Stomach (tissue), 9 donors: ENCODE results near the gene MRPS12. TPM values are rescaled to one million over a fixed set of nuclear protein-coding genes. Genes with fewer than 3 reads are reported as not detected.

Experiments used
- DNase-seq, 2 donors: peaks; one replicate each; pipeline versions ENCODE4 v3.0.0 to v3.0.0-alpha.2; 2013 to 2019
- H3K27ac ChIP-seq, 5 donors: fragments of 200-600 bp in 4 of 5; sonication (generic) in 4 of 5; one replicate each; pipeline ENCODE4 v1.5.1; 2013 to 2019; ENCODE audit warnings: mild to moderate bottlenecking in 1 of 5, moderate library complexity in 1 of 5
- H3K27me3 ChIP-seq, 3 donors: fragments of 200-600 bp; sonication (generic); one replicate each; pipeline ENCODE4 v1.5.1; 2017 to 2019; ENCODE audit warnings: mixed run types in 1 of 3
- H3K36me3 ChIP-seq, 4 donors: fragments of 200-600 bp; sonication (generic); 1 replicate in 3 of 4; 2 replicates in 1 of 4; pipeline ENCODE4 v1.5.1; 2016 to 2019
- H3K4me1 ChIP-seq, 4 donors: fragments of 200-600 bp; sonication (generic); one replicate each; pipeline ENCODE4 v1.5.1; 2016 to 2019
- H3K4me3 ChIP-seq, 4 donors: fragments of 200-600 bp; sonication (generic) in 3 of 4; one replicate each; pipeline ENCODE4 v1.5.1; 2016 to 2019; ENCODE audit warnings: mild to moderate bottlenecking in 1 of 4
- H3K9me3 ChIP-seq, 4 donors: fragments of 200-600 bp; sonication (generic); one replicate each; pipeline ENCODE4 v1.5.1; 2016 to 2019
- EP300 ChIP-seq: sonication (generic); formaldehyde crosslinking; IDR thresholded peaks from one replicate; pipeline ENCODE4 v1.6.1; 2017; ENCODE audit warnings: antibody characterized with exemption
- POLR2A ChIP-seq, 4 donors: fragments of 450-650 bp; IDR thresholded peaks; one replicate each; pipeline ENCODE4 v1.6.1; 2016; ENCODE audit warnings: antibody characterized with exemption in 4 of 4, control low read depth in 2 of 4, mild to moderate bottlenecking in 1 of 4, moderate library complexity in 1 of 4
- POLR2AphosphoS5 ChIP-seq, 3 donors: sonication (generic); formaldehyde crosslinking; IDR thresholded peaks; one replicate each; pipeline ENCODE4 v1.6.1; 2016; ENCODE audit warnings: antibody characterized with exemption in 3 of 3
- WGBS, 5 donors: extraction: QIAGEN DNeasy Blood & Tissue Kit in 3 of 5; methylation state at CpG; one replicate each; pipeline versions ENCODE4 v1.1.5 to v1.1.7; 2013 to 2018; 5-methylcytosine and 5-hydroxymethylcytosine counted together
- intact Hi-C: fragments of 100-400 bp; cut with DNase I; formaldehyde crosslinking; loops from one replicate; pipeline ENCODE4 v1.15.1; 2023; ENCODE audit warnings: low total_unique reads
- polyA plus RNA-seq, 3 donors: library from polyadenylated mRNA; stranded (reverse); fragments of 200-250 nt; gene quantifications; one replicate each; pipeline ENCODE4 v1.2.3, GENCODE V29; 2013
- total RNA-seq, 5 donors: library from RNA; depleted of rRNA; stranded (reverse); fragments of >200 nt; gene quantifications; one replicate each; pipeline versions ENCODE4 v1.1.0 to v1.2.3, GENCODE V29; 2014 to 2016
- TF ChIP-seq, protein P1 (sequence below), 7 experiments: fragments of 450-650 bp in 4 of 7; fragments of 200-600 bp in 3 of 7; sonication (generic) in 3 of 7; IDR thresholded peaks; one replicate each; pipeline ENCODE4 v1.5.1; 2016 to 2019; ENCODE audit warnings: antibody characterized with exemption in 7 of 7, control low read depth in 2 of 7, mild to moderate bottlenecking in 1 of 7
- donor health status: healthy with polysubstance abuse.
- donor health status: Bipolar disorder and iron deficiency.
- donor health status: healthy.

MRPS12 gene
- total and polyA plus RNA-seq, 8 donors, result 3.8 to 73.1 (median 34.6) TPM

- intact Hi-C loops, result no loop called here
- Histone ChIP-seq H3K27ac (no peak overlapping the region), H3K27me3 (peaks cover 0 to 16% (median 9%) of the 10 kb centered on the region in 3 donors), H3K4me3 (no peak overlapping the region), H3K4me1 (peaks cover 7 to 31% (median 23%) of the 10 kb centered on the region in 4 donors), H3K36me3 (no peaks in the 10 kb centered on the region), H3K9me3 (peaks cover 0 to 7% (median 3%) of the 10 kb centered on the region in 4 donors)
- no peak for DNase-seq
- 43 to 55% (median 47%) methylated on average over 3 of the region's 3 CpGs for WGBS, 5 donors
- TF ChIP-seq POLR2AphosphoS5 (IDR thresholded peaks at IDR 0.05), result no peak
- TF ChIP-seq, protein P1, sequence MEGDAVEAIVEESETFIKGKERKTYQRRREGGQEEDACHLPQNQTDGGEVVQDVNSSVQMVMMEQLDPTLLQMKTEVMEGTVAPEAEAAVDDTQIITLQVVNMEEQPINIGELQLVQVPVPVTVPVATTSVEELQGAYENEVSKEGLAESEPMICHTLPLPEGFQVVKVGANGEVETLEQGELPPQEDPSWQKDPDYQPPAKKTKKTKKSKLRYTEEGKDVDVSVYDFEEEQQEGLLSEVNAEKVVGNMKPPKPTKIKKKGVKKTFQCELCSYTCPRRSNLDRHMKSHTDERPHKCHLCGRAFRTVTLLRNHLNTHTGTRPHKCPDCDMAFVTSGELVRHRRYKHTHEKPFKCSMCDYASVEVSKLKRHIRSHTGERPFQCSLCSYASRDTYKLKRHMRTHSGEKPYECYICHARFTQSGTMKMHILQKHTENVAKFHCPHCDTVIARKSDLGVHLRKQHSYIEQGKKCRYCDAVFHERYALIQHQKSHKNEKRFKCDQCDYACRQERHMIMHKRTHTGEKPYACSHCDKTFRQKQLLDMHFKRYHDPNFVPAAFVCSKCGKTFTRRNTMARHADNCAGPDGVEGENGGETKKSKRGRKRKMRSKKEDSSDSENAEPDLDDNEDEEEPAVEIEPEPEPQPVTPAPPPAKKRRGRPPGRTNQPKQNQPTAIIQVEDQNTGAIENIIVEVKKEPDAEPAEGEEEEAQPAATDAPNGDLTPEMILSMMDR (IDR thresholded peaks at IDR 0.05), result no peak
- TF ChIP-seq EP300, result no peak
- no peak for TF ChIP-seq POLR2A (IDR thresholded peaks at IDR 0.05)
These were observed 47.6 kb downstream of the MRPS12 start for GRCh38 chr19:38978326-38978689.

DNA sequence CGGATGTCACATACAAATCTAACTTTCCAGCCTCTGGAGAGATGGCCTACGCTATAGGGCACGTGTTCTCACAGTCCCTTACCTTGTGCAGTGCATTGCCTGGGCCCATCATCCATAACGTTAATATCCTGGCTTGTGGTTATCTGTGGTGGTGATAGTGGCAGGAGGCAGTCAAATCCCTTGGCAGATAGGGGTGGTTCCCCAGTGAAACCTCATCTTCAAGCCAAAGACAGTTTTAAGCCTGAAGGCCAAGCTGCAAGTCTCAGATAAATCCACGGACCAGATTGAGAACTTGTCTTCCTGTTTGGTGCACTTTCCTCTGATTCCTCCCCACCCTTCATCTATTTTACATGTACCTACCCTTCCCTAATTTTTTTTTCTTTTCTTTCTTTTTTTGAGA is 49.1 kb downstream of the MRPS12 start:
- 73 to 90% (median 77%) methylated on average over 5 of the region's 5 CpGs for WGBS, 5 donors
- no peak for DNase-seq
- TF ChIP-seq, protein P1 (IDR thresholded peaks at IDR 0.05), result no peak
- TF ChIP-seq EP300 (no peak), POLR2AphosphoS5 (IDR thresholded peaks at IDR 0.05) (no peak), POLR2A (IDR thresholded peaks at IDR 0.05) (no peak)
- no peak overlapping the region for H3K27ac ChIP-seq
- peaks cover 0 to 7% (median 4%) of the 10 kb centered on the region in 4 donors for H3K9me3 ChIP-seq
- intact Hi-C loops, result no loop called here
- no peak overlapping the region for H3K4me3 ChIP-seq
- no peaks in the 10 kb centered on the region for H3K36me3 ChIP-seq
- peaks cover 0 to 16% (median 9%) of the 10 kb centered on the region in 3 donors for H3K27me3 ChIP-seq
- H3K4me1 ChIP-seq, result peaks cover 7 to 22% (median 18%) of the 10 kb centered on the region in 4 donors

GRCh38 chr19:38980583-38981374 is 50.0 kb downstream of the MRPS12 start:
- Histone ChIP-seq H3K4me1 (peaks cover 7 to 13% (median 10%) of the 10 kb centered on the region in 4 donors), H3K9me3 (peaks cover 0 to 14% (median 10%) of the 10 kb centered on the region in 4 donors), H3K4me3 (no peak overlapping the region), H3K27ac (no peak overlapping the region), H3K36me3 (no peaks in the 10 kb centered on the region), H3K27me3 (peaks cover 0 to 10% (median under 1%) of the 10 kb centered on the region in 3 donors)
- DNase-seq, result no peak
- intact Hi-C loops, result no loop called here
- 87 to 97% (median 95%) methylated on average over 10 of the region's 10 CpGs for WGBS, 5 donors
- TF ChIP-seq POLR2A (IDR thresholded peaks at IDR 0.05) (no peak), EP300 (no peak), POLR2AphosphoS5 (IDR thresholded peaks at IDR 0.05) (no peak)
- TF ChIP-seq, protein P1 (IDR thresholded peaks at IDR 0.05), result no peak

Other genes starting within 250 kb of the MRPS12 start
- 10 to 100 TPM in 1 of 5 donors, 1 to 10 TPM in 4; 1.2 to 33.3 (median 4.8) TPM for gene CAPN12, start 186.5 kb upstream of the MRPS12 start, total RNA-seq
- gene CAPN12, start 186.5 kb upstream of the MRPS12 start, polyA plus RNA-seq, result 10 to 100 TPM in 2 of 3 donors, 1 to 10 TPM in 1; 3.4 to 16.9 (median 16.3) TPM
- gene LGALS7, start 157.4 kb upstream of the MRPS12 start, total RNA-seq, result 1 to 10 TPM in 1 of 5 donors, not detected in 4; 2.0 TPM
- gene LGALS7, start 157.4 kb upstream of the MRPS12 start, polyA plus RNA-seq, result 1,000 to 10,000 TPM in 1 of 3 donors, 1 to 10 TPM in 1, not detected in 1; 1.7 to 1,381 TPM
- not detected for gene LGALS7B, start 141.7 kb upstream of the MRPS12 start, total RNA-seq
- gene LGALS7B, start 141.7 kb upstream of the MRPS12 start, polyA plus RNA-seq, result 100 to 1,000 TPM in 1 of 3 donors, 1 to 10 TPM in 2; 3.6 to 980 (median 4.6) TPM
- 1,000 to 10,000 TPM in 1 of 5 donors, 100 to 1,000 TPM in 3, 10 to 100 TPM in 1; 32.1 to 1,765 (median 113) TPM for gene LGALS4, start 118.0 kb upstream of the MRPS12 start, total RNA-seq
- 100 to 1,000 TPM in 1 of 3 donors, 10 to 100 TPM in 2; 23.5 to 627 (median 80.1) TPM for gene LGALS4, start 118.0 kb upstream of the MRPS12 start, polyA plus RNA-seq
- gene ECH1, start 99.2 kb upstream of the MRPS12 start, total RNA-seq, result 100 to 1,000 TPM in 2 of 5 donors, 10 to 100 TPM in 3; 32.9 to 720 (median 94.6) TPM
- gene ECH1, start 99.2 kb upstream of the MRPS12 start, polyA plus RNA-seq, result 100 to 1,000 TPM; 161 to 270 (median 228) TPM
- 100 to 1,000 TPM; 148 to 242 (median 169) TPM for gene HNRNPL, start 81.0 kb upstream of the MRPS12 start, total RNA-seq
- 100 to 1,000 TPM; 111 to 151 (median 114) TPM for gene HNRNPL, start 81.0 kb upstream of the MRPS12 start, polyA plus RNA-seq
- gene RINL, start 52.7 kb upstream of the MRPS12 start, total RNA-seq, result 1 to 10 TPM in 4 of 5 donors, not detected in 1; 1.8 to 9.2 (median 3.4) TPM
- 10 to 100 TPM in 1 of 3 donors, 1 to 10 TPM in 2; 6.9 to 10.0 (median 9.3) TPM for gene RINL, start 52.7 kb upstream of the MRPS12 start, polyA plus RNA-seq
- gene SIRT2, start 31.3 kb upstream of the MRPS12 start, total RNA-seq, result 100 to 1,000 TPM in 1 of 5 donors, 10 to 100 TPM in 4; 21.1 to 764 (median 32.9) TPM
- gene SIRT2, start 31.3 kb upstream of the MRPS12 start, polyA plus RNA-seq, result 10 to 100 TPM; 31.6 to 46.6 (median 35.7) TPM
- gene NFKBIB, start 31.0 kb upstream of the MRPS12 start, total RNA-seq, result 10 to 100 TPM in 2 of 5 donors, 1 to 10 TPM in 2, not detected in 1; 5.4 to 93.3 (median 15.4) TPM
- 10 to 100 TPM; 29.6 to 46.3 (median 44.0) TPM for gene NFKBIB, start 31.0 kb upstream of the MRPS12 start, polyA plus RNA-seq
- 1 to 10 TPM in 1 of 5 donors, not detected in 4; 3.9 TPM for gene CCER2, start 18.8 kb upstream of the MRPS12 start, total RNA-seq
- gene CCER2, start 18.8 kb upstream of the MRPS12 start, polyA plus RNA-seq, result 1 to 10 TPM in 2 of 3 donors, under 1 TPM in 1; 0.68 to 1.2 (median 1.1) TPM
- gene SARS2, start 181 bp upstream of the MRPS12 start, total RNA-seq, result 10 to 100 TPM in 2 of 5 donors, 1 to 10 TPM in 2, not detected in 1; 4.9 to 59.4 (median 18.2) TPM
- gene SARS2, start 181 bp upstream of the MRPS12 start, polyA plus RNA-seq, result 10 to 100 TPM; 24.1 to 37.8 (median 31.4) TPM
- gene FBXO17, start 44.8 kb downstream of the MRPS12 start, total RNA-seq, result 10 to 100 TPM in 1 of 5 donors, 1 to 10 TPM in 3, not detected in 1; 1.8 to 19.1 (median 6.3) TPM
- 1 to 10 TPM; 4.7 to 7.9 (median 6.6) TPM for gene FBXO17, start 44.8 kb downstream of the MRPS12 start, polyA plus RNA-seq
- 1 to 10 TPM in 3 of 5 donors, under 1 TPM in 1, not detected in 1; 0.89 to 5.5 (median 3.3) TPM for gene FBXO27, start 101.6 kb downstream of the MRPS12 start, total RNA-seq
- gene FBXO27, start 101.6 kb downstream of the MRPS12 start, polyA plus RNA-seq, result 1 to 10 TPM; 2.3 to 7.1 (median 3.2) TPM
- gene ACP7, start 153.4 kb downstream of the MRPS12 start, total RNA-seq, result not detected
- not detected for gene ACP7, start 153.4 kb downstream of the MRPS12 start, polyA plus RNA-seq
- 10 to 100 TPM in 3 of 5 donors, 1 to 10 TPM in 2; 4.2 to 80.4 (median 35.6) TPM for gene PAK4, start 194.8 kb downstream of the MRPS12 start, total RNA-seq
- gene PAK4, start 194.8 kb downstream of the MRPS12 start, polyA plus RNA-seq, result 10 to 100 TPM; 20.8 to 24.5 (median 24.3) TPM